SK-N-SH treated with all-trans-retinoic acid at 6 μM for 48 hours (cell line): Measurements from ENCODE around the gene TMEM270.

Experiments used
- ARNTL ChIP-seq: fragments of 450-650 bp; formaldehyde crosslinking; IDR thresholded peaks from 2 replicates; pipeline ENCODE4 v1.5.0; 2020; ENCODE audit warnings: low read depth, mild to moderate bottlenecking, moderate library complexity, borderline replicate concordance
- BACH2 ChIP-seq: fragments of 250-450 bp; sonication (Bioruptor Pico); IDR thresholded peaks from 2 replicates; pipeline ENCODE4 v1.9.0; 2021; ENCODE audit warnings: mild to moderate bottlenecking, borderline replicate concordance
- ESRRG ChIP-seq: fragments of 250-450 bp; sonication (Bioruptor Pico); IDR thresholded peaks from 2 replicates; pipeline ENCODE4 v1.6.1; 2021; ENCODE audit warnings: mild to moderate bottlenecking
- ISL1 ChIP-seq: fragments of 250-450 bp; sonication (Bioruptor Pico); IDR thresholded peaks from 2 replicates; pipeline ENCODE4 v2.1.2; 2022; ENCODE audit warnings: mild to moderate bottlenecking, moderate library complexity
- OSR1 ChIP-seq: fragments of 250-450 bp; sonication (Bioruptor Pico); IDR thresholded peaks from 2 replicates; pipeline ENCODE4 v1.8.0; 2022; ENCODE audit warnings: moderate library complexity, mild to moderate bottlenecking, inconsistent platforms
- PATZ1 ChIP-seq: fragments of 250-450 bp; sonication (Bioruptor Pico); IDR thresholded peaks from 2 replicates; pipeline ENCODE4 v1.8.0; 2020; ENCODE audit warnings: mild to moderate bottlenecking, moderate library complexity, borderline replicate concordance
- PPARA ChIP-seq: fragments of 250-450 bp; sonication (Bioruptor Pico); IDR thresholded peaks from 2 replicates; pipeline ENCODE4 v1.5.0; 2020; ENCODE audit warnings: mild to moderate bottlenecking, borderline replicate concordance
- RARB ChIP-seq: fragments of 250-450 bp; sonication (Bioruptor Pico); IDR thresholded peaks from 2 replicates; pipeline ENCODE4 v1.8.0; 2021; ENCODE audit warnings: mild to moderate bottlenecking, moderate library complexity
- SNAI2 ChIP-seq: fragments of 250-450 bp; sonication (Bioruptor Pico); IDR thresholded peaks from 2 replicates; pipeline ENCODE4 v1.5.0; 2020; ENCODE audit warnings: mild to moderate bottlenecking, moderate library complexity
- TCF4 ChIP-seq: fragments of 250-450 bp; sonication (Bioruptor Pico); IDR thresholded peaks from 2 replicates; pipeline ENCODE4 v1.8.0; 2021; ENCODE audit warnings: mild to moderate bottlenecking, moderate library complexity, borderline replicate concordance
- TOX ChIP-seq: fragments of 250-450 bp; sonication (Bioruptor Pico); IDR thresholded peaks from 2 replicates; pipeline ENCODE4 v1.8.0; 2021; ENCODE audit warnings: mild to moderate bottlenecking, moderate library complexity, borderline replicate concordance
- ZFP3 ChIP-seq: fragments of 250-450 bp; sonication (Bioruptor Pico); IDR thresholded peaks from 2 replicates; pipeline ENCODE4 v1.5.0; 2020; ENCODE audit warnings: mild to moderate bottlenecking, moderate library complexity
- ZFP30 ChIP-seq: fragments of 450-650 bp; formaldehyde crosslinking; IDR thresholded peaks from 2 replicates; pipeline ENCODE4 v1.5.0; 2022; ENCODE audit warnings: mild to moderate bottlenecking, moderate library complexity
- ZNF70 ChIP-seq: fragments of 450-650 bp; formaldehyde crosslinking; IDR thresholded peaks from 2 replicates; pipeline ENCODE4 v1.5.0; 2020; ENCODE audit warnings: mild to moderate bottlenecking, moderate library complexity

- TF ChIP-seq RARB: no peak
- TF ChIP-seq ISL1 (CRISPR knock-in tag): no peak
- TF ChIP-seq SNAI2 (CRISPR knock-in tag): no peak
- no peak for TF ChIP-seq ARNTL (CRISPR knock-in tag)
- no peak for TF ChIP-seq PPARA (CRISPR knock-in tag)
- TF ChIP-seq TCF4 (CRISPR knock-in tag): no peak
- no peak for TF ChIP-seq ESRRG (CRISPR knock-in tag)
- no peak for TF ChIP-seq BACH2 (CRISPR knock-in tag)
- no peak for TF ChIP-seq TOX
- no peak for TF ChIP-seq OSR1 (CRISPR knock-in tag)
- TF ChIP-seq PATZ1: no peak
- TF ChIP-seq ZNF70: no peak
- TF ChIP-seq ZFP30 (CRISPR knock-in tag): no peak
- TF ChIP-seq ZFP3 (CRISPR knock-in tag): no peak
Observed at GRCh38 chr7:73870041-73870492, 9.1 kb downstream of the TMEM270 start.
